Panc1 (cell line): ENCODE results near the gene PPHLN1.

Experiments
- POLR2AphosphoS5 ChIP-seq: IDR thresholded peaks from 2 replicates; pipeline ENCODE4 v1.6.1; 2012; ENCODE audit warnings: mild to moderate bottlenecking, low read depth, low read length, moderate library complexity
- TF ChIP-seq, protein P1 (sequence below): fragments of 450-650 bp; IDR thresholded peaks from 2 replicates; pipeline ENCODE4 v1.5.1; 2017; ENCODE audit warnings: mild to moderate bottlenecking
- TF ChIP-seq, protein P2 (sequence below), 2 experiments: IDR thresholded peaks; 2 replicates each; pipeline ENCODE4 v1.6.1; 2011 to 2012; ENCODE audit warnings: low read depth in 2 of 2, control low read depth in 1 of 2, low read length in 1 of 2, mild to moderate bottlenecking in 1 of 2, moderate library complexity in 1 of 2; ENCODE audit not compliant: insufficient read depth in 1 of 2

DNA sequence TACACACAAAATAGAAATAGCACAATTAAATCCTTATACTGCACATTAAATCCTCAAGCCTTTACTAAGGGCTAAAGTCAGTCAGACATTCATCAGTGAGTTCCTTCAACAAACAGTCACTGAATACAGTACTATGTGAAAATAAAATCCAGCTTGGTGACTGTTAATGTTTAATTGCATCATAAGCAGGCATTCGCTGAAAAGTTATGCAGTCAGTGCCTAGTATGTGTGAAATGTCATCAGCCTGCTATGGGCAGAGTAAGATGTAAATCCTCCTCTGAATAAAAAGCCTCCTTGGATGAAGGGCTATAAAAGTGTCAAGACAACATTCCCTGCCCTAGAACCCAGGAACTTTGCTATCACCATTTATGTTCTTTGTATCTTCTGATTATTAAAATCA, 147.2 kb downstream of the PPHLN1 start:
- TF ChIP-seq, protein P1, sequence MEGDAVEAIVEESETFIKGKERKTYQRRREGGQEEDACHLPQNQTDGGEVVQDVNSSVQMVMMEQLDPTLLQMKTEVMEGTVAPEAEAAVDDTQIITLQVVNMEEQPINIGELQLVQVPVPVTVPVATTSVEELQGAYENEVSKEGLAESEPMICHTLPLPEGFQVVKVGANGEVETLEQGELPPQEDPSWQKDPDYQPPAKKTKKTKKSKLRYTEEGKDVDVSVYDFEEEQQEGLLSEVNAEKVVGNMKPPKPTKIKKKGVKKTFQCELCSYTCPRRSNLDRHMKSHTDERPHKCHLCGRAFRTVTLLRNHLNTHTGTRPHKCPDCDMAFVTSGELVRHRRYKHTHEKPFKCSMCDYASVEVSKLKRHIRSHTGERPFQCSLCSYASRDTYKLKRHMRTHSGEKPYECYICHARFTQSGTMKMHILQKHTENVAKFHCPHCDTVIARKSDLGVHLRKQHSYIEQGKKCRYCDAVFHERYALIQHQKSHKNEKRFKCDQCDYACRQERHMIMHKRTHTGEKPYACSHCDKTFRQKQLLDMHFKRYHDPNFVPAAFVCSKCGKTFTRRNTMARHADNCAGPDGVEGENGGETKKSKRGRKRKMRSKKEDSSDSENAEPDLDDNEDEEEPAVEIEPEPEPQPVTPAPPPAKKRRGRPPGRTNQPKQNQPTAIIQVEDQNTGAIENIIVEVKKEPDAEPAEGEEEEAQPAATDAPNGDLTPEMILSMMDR: no peak
- TF ChIP-seq, protein P2, sequence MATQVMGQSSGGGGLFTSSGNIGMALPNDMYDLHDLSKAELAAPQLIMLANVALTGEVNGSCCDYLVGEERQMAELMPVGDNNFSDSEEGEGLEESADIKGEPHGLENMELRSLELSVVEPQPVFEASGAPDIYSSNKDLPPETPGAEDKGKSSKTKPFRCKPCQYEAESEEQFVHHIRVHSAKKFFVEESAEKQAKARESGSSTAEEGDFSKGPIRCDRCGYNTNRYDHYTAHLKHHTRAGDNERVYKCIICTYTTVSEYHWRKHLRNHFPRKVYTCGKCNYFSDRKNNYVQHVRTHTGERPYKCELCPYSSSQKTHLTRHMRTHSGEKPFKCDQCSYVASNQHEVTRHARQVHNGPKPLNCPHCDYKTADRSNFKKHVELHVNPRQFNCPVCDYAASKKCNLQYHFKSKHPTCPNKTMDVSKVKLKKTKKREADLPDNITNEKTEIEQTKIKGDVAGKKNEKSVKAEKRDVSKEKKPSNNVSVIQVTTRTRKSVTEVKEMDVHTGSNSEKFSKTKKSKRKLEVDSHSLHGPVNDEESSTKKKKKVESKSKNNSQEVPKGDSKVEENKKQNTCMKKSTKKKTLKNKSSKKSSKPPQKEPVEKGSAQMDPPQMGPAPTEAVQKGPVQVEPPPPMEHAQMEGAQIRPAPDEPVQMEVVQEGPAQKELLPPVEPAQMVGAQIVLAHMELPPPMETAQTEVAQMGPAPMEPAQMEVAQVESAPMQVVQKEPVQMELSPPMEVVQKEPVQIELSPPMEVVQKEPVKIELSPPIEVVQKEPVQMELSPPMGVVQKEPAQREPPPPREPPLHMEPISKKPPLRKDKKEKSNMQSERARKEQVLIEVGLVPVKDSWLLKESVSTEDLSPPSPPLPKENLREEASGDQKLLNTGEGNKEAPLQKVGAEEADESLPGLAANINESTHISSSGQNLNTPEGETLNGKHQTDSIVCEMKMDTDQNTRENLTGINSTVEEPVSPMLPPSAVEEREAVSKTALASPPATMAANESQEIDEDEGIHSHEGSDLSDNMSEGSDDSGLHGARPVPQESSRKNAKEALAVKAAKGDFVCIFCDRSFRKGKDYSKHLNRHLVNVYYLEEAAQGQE (IDR thresholded peaks at IDR 0.05; ENCODE audit: insufficient read depth in 1 of 2, low read depth in 2 of 2, low read length in 1 of 2): no peak
- no peak for TF ChIP-seq POLR2AphosphoS5
